ENCODE results near the gene CIAO3.

The CIAO3 gene

DNA sequence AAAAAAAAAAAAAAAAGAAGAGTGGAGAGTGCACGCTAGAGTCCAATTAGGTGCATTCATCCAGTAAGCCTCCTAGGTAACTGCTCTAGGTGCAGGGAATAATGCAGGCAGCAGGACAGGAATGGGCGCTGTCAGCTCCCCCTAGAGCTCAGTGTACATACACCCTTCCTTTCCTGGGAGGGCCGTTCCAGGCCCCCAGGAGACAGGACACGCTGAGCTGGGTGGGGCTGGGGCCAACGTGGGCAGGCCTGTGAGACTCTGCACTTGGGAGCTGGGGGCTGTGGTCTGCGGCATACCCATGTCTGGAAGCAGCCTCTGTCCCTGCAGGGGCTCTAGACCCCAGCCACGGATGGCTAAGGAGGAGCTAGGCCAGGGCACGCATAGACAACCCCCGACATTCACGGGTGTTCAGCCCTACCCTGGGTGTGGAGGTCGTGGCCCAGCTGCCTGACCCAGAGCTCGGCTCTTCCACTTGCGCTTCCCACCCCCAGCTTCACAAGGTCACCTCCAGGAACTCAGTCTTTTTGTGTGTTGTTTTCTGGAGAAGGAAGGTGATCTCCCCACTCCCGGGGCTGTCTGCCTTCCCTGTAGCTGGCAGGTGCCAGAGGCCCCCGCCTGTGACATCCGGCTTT is 20.9 kb downstream of the CIAO3 start (continued):
- TF ChIP-seq, protein P1, sequence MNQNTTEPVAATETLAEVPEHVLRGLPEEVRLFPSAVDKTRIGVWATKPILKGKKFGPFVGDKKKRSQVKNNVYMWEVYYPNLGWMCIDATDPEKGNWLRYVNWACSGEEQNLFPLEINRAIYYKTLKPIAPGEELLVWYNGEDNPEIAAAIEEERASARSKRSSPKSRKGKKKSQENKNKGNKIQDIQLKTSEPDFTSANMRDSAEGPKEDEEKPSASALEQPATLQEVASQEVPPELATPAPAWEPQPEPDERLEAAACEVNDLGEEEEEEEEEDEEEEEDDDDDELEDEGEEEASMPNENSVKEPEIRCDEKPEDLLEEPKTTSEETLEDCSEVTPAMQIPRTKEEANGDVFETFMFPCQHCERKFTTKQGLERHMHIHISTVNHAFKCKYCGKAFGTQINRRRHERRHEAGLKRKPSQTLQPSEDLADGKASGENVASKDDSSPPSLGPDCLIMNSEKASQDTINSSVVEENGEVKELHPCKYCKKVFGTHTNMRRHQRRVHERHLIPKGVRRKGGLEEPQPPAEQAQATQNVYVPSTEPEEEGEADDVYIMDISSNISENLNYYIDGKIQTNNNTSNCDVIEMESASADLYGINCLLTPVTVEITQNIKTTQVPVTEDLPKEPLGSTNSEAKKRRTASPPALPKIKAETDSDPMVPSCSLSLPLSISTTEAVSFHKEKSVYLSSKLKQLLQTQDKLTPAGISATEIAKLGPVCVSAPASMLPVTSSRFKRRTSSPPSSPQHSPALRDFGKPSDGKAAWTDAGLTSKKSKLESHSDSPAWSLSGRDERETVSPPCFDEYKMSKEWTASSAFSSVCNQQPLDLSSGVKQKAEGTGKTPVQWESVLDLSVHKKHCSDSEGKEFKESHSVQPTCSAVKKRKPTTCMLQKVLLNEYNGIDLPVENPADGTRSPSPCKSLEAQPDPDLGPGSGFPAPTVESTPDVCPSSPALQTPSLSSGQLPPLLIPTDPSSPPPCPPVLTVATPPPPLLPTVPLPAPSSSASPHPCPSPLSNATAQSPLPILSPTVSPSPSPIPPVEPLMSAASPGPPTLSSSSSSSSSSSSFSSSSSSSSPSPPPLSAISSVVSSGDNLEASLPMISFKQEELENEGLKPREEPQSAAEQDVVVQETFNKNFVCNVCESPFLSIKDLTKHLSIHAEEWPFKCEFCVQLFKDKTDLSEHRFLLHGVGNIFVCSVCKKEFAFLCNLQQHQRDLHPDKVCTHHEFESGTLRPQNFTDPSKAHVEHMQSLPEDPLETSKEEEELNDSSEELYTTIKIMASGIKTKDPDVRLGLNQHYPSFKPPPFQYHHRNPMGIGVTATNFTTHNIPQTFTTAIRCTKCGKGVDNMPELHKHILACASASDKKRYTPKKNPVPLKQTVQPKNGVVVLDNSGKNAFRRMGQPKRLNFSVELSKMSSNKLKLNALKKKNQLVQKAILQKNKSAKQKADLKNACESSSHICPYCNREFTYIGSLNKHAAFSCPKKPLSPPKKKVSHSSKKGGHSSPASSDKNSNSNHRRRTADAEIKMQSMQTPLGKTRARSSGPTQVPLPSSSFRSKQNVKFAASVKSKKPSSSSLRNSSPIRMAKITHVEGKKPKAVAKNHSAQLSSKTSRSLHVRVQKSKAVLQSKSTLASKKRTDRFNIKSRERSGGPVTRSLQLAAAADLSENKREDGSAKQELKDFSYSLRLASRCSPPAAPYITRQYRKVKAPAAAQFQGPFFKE (tag by site-specific recombination; IDR thresholded peaks at IDR 0.05; ENCODE audit: borderline replicate concordance), result no peak
- TF ChIP-seq ZNF132 (tag by site-specific recombination; IDR thresholded peaks at IDR 0.05; ENCODE audit: borderline replicate concordance), result no peak
- no peak for TF ChIP-seq ZNF701 (tag by site-specific recombination; IDR thresholded peaks at IDR 0.05)
- TF ChIP-seq ZNF350 (tag by site-specific recombination; IDR thresholded peaks at IDR 0.05), result no peak
- no peak for TF ChIP-seq ZNF16 (tag by site-specific recombination; IDR thresholded peaks at IDR 0.05; ENCODE audit: low read depth)
- TF ChIP-seq ZSCAN16 (tag by site-specific recombination; IDR thresholded peaks at IDR 0.05), result no peak
- no peak for TF ChIP-seq ZNF423 (tag by site-specific recombination; IDR thresholded peaks at IDR 0.05)
- TF ChIP-seq, protein P2, sequence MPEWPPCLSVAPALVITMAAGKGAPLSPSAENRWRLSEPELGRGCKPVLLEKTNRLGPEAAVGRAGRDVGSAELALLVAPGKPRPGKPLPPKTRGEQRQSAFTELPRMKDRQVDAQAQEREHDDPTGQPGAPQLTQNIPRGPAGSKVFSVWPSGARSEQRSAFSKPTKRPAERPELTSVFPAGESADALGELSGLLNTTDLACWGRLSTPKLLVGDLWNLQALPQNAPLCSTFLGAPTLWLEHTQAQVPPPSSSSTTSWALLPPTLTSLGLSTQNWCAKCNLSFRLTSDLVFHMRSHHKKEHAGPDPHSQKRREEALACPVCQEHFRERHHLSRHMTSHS (tag by site-specific recombination; IDR thresholded peaks at IDR 0.05), result no peak
- TF ChIP-seq SALL2 (tag by site-specific recombination; IDR thresholded peaks at IDR 0.05; ENCODE audit: borderline replicate concordance), result no peak
- TF ChIP-seq ZNF585B (tag by site-specific recombination; IDR thresholded peaks at IDR 0.05), result no peak
- no peak for TF ChIP-seq ZNF175 (tag by site-specific recombination; IDR thresholded peaks at IDR 0.05)
- TF ChIP-seq RBAK (tag by site-specific recombination; IDR thresholded peaks at IDR 0.05), result no peak
- no peak for TF ChIP-seq ZNF560 (tag by site-specific recombination; IDR thresholded peaks at IDR 0.05; ENCODE audit: borderline replicate concordance)
- TF ChIP-seq, protein P3, sequence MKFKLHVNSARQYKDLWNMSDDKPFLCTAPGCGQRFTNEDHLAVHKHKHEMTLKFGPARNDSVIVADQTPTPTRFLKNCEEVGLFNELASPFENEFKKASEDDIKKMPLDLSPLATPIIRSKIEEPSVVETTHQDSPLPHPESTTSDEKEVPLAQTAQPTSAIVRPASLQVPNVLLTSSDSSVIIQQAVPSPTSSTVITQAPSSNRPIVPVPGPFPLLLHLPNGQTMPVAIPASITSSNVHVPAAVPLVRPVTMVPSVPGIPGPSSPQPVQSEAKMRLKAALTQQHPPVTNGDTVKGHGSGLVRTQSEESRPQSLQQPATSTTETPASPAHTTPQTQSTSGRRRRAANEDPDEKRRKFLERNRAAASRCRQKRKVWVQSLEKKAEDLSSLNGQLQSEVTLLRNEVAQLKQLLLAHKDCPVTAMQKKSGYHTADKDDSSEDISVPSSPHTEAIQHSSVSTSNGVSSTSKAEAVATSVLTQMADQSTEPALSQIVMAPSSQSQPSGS (tag by site-specific recombination; IDR thresholded peaks at IDR 0.05; ENCODE audit: low read depth), result no peak
- no peak for TF ChIP-seq ZNF292 (tag by site-specific recombination; IDR thresholded peaks at IDR 0.05; ENCODE audit: borderline replicate concordance, low read depth)
- no peak for TF ChIP-seq ZNF610 (tag by site-specific recombination; IDR thresholded peaks at IDR 0.05; ENCODE audit: borderline replicate concordance)
- TF ChIP-seq, protein P4, sequence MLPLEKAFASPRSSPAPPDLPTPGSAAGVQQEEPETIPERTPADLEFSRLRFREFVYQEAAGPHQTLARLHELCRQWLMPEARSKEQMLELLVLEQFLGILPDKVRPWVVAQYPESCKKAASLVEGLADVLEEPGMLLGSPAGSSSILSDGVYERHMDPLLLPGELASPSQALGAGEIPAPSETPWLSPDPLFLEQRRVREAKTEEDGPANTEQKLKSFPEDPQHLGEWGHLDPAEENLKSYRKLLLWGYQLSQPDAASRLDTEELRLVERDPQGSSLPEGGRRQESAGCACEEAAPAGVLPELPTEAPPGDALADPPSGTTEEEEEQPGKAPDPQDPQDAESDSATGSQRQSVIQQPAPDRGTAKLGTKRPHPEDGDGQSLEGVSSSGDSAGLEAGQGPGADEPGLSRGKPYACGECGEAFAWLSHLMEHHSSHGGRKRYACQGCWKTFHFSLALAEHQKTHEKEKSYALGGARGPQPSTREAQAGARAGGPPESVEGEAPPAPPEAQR (tag by site-specific recombination; IDR thresholded peaks at IDR 0.05), result no peak
- no peak for TF ChIP-seq ZFHX2 (tag by site-specific recombination; conservative IDR thresholded peaks at IDR 0.05)
- no peak for TF ChIP-seq ZNF121 (tag by site-specific recombination; IDR thresholded peaks at IDR 0.05)
- TF ChIP-seq, protein P5, sequence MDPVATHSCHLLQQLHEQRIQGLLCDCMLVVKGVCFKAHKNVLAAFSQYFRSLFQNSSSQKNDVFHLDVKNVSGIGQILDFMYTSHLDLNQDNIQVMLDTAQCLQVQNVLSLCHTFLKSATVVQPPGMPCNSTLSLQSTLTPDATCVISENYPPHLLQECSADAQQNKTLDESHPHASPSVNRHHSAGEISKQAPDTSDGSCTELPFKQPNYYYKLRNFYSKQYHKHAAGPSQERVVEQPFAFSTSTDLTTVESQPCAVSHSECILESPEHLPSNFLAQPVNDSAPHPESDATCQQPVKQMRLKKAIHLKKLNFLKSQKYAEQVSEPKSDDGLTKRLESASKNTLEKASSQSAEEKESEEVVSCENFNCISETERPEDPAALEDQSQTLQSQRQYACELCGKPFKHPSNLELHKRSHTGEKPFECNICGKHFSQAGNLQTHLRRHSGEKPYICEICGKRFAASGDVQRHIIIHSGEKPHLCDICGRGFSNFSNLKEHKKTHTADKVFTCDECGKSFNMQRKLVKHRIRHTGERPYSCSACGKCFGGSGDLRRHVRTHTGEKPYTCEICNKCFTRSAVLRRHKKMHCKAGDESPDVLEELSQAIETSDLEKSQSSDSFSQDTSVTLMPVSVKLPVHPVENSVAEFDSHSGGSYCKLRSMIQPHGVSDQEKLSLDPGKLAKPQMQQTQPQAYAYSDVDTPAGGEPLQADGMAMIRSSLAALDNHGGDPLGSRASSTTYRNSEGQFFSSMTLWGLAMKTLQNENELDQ (tag by site-specific recombination; IDR thresholded peaks at IDR 0.05; ENCODE audit: low read depth), result no peak
- no peak for TF ChIP-seq ZBTB8A (tag by site-specific recombination; IDR thresholded peaks at IDR 0.05)
- no peak for TF ChIP-seq ZNF501 (tag by site-specific recombination; IDR thresholded peaks at IDR 0.05)
- peak; percentile 42 for TF ChIP-seq KLF1 (tag by site-specific recombination; IDR thresholded peaks at IDR 0.05)
- TF ChIP-seq, protein P6, sequence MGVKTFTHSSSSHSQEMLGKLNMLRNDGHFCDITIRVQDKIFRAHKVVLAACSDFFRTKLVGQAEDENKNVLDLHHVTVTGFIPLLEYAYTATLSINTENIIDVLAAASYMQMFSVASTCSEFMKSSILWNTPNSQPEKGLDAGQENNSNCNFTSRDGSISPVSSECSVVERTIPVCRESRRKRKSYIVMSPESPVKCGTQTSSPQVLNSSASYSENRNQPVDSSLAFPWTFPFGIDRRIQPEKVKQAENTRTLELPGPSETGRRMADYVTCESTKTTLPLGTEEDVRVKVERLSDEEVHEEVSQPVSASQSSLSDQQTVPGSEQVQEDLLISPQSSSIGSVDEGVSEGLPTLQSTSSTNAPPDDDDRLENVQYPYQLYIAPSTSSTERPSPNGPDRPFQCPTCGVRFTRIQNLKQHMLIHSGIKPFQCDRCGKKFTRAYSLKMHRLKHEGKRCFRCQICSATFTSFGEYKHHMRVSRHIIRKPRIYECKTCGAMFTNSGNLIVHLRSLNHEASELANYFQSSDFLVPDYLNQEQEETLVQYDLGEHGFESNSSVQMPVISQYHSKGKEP (tag by site-specific recombination; IDR thresholded peaks at IDR 0.05), result peak; percentile 80
- no peak for TF ChIP-seq ZNF473 (tag by site-specific recombination; IDR thresholded peaks at IDR 0.05)
- TF ChIP-seq BCL11A (tag by site-specific recombination; IDR thresholded peaks at IDR 0.05; ENCODE audit: low read depth), result no peak
